ENCODE results near the gene MYO1E. TPM values are rescaled to one million over a fixed set of nuclear protein-coding genes. Genes with fewer than 3 reads are reported as not detected.

Gene MYO1E
- total and polyA plus RNA-seq, 4 donors: 6.7 to 70.9 (median 21.6) TPM

DNA sequence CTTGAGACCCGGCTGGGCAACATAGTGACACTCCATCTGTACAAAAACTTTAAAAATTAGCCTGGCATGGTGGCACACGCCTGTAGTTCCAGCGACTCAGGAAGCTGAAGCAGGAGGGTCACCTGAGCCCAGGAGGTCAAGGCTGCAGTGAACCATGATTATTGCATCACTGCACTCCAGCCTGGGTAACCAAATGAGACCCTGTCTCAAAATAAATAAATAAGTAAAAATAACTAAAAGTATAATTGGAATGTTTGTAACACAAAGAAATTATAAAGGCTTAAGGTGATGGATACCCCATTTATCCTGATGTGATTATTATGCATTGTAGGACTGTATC is 38.6 kb downstream of the MYO1E start:
- no peak overlapping the region for H3K9ac ChIP-seq (ENCODE audit: low read depth in 1 of 2, low read length in 2 of 2)
- TF ChIP-seq EGR1 (IDR thresholded peaks at IDR 0.05; ENCODE audit: low read depth in 2 of 2): no peak
- no peak for TF ChIP-seq SP1 (IDR thresholded peaks at IDR 0.05)
- TF ChIP-seq, protein P1, sequence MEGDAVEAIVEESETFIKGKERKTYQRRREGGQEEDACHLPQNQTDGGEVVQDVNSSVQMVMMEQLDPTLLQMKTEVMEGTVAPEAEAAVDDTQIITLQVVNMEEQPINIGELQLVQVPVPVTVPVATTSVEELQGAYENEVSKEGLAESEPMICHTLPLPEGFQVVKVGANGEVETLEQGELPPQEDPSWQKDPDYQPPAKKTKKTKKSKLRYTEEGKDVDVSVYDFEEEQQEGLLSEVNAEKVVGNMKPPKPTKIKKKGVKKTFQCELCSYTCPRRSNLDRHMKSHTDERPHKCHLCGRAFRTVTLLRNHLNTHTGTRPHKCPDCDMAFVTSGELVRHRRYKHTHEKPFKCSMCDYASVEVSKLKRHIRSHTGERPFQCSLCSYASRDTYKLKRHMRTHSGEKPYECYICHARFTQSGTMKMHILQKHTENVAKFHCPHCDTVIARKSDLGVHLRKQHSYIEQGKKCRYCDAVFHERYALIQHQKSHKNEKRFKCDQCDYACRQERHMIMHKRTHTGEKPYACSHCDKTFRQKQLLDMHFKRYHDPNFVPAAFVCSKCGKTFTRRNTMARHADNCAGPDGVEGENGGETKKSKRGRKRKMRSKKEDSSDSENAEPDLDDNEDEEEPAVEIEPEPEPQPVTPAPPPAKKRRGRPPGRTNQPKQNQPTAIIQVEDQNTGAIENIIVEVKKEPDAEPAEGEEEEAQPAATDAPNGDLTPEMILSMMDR (IDR thresholded peaks at IDR 0.05; ENCODE audit: low read depth, low read length, missing input control): no peak
- TF ChIP-seq, protein P2, sequence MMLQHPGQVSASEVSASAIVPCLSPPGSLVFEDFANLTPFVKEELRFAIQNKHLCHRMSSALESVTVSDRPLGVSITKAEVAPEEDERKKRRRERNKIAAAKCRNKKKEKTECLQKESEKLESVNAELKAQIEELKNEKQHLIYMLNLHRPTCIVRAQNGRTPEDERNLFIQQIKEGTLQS (IDR thresholded peaks at IDR 0.05): no peak
- TF ChIP-seq, protein P3, sequence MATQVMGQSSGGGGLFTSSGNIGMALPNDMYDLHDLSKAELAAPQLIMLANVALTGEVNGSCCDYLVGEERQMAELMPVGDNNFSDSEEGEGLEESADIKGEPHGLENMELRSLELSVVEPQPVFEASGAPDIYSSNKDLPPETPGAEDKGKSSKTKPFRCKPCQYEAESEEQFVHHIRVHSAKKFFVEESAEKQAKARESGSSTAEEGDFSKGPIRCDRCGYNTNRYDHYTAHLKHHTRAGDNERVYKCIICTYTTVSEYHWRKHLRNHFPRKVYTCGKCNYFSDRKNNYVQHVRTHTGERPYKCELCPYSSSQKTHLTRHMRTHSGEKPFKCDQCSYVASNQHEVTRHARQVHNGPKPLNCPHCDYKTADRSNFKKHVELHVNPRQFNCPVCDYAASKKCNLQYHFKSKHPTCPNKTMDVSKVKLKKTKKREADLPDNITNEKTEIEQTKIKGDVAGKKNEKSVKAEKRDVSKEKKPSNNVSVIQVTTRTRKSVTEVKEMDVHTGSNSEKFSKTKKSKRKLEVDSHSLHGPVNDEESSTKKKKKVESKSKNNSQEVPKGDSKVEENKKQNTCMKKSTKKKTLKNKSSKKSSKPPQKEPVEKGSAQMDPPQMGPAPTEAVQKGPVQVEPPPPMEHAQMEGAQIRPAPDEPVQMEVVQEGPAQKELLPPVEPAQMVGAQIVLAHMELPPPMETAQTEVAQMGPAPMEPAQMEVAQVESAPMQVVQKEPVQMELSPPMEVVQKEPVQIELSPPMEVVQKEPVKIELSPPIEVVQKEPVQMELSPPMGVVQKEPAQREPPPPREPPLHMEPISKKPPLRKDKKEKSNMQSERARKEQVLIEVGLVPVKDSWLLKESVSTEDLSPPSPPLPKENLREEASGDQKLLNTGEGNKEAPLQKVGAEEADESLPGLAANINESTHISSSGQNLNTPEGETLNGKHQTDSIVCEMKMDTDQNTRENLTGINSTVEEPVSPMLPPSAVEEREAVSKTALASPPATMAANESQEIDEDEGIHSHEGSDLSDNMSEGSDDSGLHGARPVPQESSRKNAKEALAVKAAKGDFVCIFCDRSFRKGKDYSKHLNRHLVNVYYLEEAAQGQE (IDR thresholded peaks at IDR 0.05): no peak
- no peak for TF ChIP-seq YY1 (IDR thresholded peaks at IDR 0.05)
- TF ChIP-seq, protein P4, sequence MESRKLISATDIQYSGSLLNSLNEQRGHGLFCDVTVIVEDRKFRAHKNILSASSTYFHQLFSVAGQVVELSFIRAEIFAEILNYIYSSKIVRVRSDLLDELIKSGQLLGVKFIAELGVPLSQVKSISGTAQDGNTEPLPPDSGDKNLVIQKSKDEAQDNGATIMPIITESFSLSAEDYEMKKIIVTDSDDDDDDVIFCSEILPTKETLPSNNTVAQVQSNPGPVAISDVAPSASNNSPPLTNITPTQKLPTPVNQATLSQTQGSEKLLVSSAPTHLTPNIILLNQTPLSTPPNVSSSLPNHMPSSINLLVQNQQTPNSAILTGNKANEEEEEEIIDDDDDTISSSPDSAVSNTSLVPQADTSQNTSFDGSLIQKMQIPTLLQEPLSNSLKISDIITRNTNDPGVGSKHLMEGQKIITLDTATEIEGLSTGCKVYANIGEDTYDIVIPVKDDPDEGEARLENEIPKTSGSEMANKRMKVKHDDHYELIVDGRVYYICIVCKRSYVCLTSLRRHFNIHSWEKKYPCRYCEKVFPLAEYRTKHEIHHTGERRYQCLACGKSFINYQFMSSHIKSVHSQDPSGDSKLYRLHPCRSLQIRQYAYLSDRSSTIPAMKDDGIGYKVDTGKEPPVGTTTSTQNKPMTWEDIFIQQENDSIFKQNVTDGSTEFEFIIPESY (IDR thresholded peaks at IDR 0.05): no peak
- no peak for TF ChIP-seq FOXA2 (IDR thresholded peaks at IDR 0.05)
- no peak for TF ChIP-seq NR2F2 (IDR thresholded peaks at IDR 0.05)
- no peak for TF ChIP-seq GABPA (IDR thresholded peaks at IDR 0.05 in 1 of 2, conservative IDR thresholded peaks at IDR 0.05 in 1 of 2)
- TF ChIP-seq RXRA (IDR thresholded peaks at IDR 0.05): peak in 1 of 2 donors; percentile 62
- peak in 1 of 2 donors; percentile 22 for TF ChIP-seq HNF4A (conservative IDR thresholded peaks at IDR 0.05)
- no peak for TF ChIP-seq FOXA1 (IDR thresholded peaks at IDR 0.05)
- TF ChIP-seq, protein P5, sequence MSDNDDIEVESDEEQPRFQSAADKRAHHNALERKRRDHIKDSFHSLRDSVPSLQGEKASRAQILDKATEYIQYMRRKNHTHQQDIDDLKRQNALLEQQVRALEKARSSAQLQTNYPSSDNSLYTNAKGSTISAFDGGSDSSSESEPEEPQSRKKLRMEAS (IDR thresholded peaks at IDR 0.05): no peak
- TF ChIP-seq RAD21 (IDR thresholded peaks at IDR 0.05): no peak
- no peak for TF ChIP-seq HNF4G (IDR thresholded peaks at IDR 0.05)
- TF ChIP-seq TAF1 (conservative IDR thresholded peaks at IDR 0.05): no peak
- H3K4me3 ChIP-seq (ENCODE audit: low read depth in 1 of 3, low read length in 3 of 3): no peak overlapping the region
- H3K36me3 ChIP-seq (ENCODE audit: control insufficient read depth in 4 of 4, insufficient read depth in 3 of 4, low read depth in 1 of 4, low read length in 3 of 4): no peaks in the 10 kb centered on the region
- no peak for DNase-seq (ENCODE audit: low spot score)
- no peak overlapping the region for H3K27ac ChIP-seq (ENCODE audit: low read depth in 1 of 2, low read length in 2 of 2)
- 86% methylated on average over 3 of the region's 3 CpGs for WGBS
- H3K27me3 ChIP-seq (ENCODE audit: control insufficient read depth in 4 of 4, insufficient read depth in 4 of 4, low read length in 3 of 4): no peaks in the 10 kb centered on the region
- H3K4me1 ChIP-seq (ENCODE audit: control insufficient read depth in 4 of 4, insufficient read depth in 4 of 4, low read length in 3 of 4): peaks cover 10 to 22% (median 19%) of the 10 kb centered on the region in 4 donors
- H3K9me3 ChIP-seq (ENCODE audit: control insufficient read depth in 4 of 4, low read length in 3 of 4): no peaks in the 10 kb centered on the region

All from liver (tissue), 9 donors.